ENCODE data around the gene CRYBG1.
A peak's percentile ranks its signal among the peaks of the same experiment; 100 is the strongest.

CRYBG1 gene, protein sequence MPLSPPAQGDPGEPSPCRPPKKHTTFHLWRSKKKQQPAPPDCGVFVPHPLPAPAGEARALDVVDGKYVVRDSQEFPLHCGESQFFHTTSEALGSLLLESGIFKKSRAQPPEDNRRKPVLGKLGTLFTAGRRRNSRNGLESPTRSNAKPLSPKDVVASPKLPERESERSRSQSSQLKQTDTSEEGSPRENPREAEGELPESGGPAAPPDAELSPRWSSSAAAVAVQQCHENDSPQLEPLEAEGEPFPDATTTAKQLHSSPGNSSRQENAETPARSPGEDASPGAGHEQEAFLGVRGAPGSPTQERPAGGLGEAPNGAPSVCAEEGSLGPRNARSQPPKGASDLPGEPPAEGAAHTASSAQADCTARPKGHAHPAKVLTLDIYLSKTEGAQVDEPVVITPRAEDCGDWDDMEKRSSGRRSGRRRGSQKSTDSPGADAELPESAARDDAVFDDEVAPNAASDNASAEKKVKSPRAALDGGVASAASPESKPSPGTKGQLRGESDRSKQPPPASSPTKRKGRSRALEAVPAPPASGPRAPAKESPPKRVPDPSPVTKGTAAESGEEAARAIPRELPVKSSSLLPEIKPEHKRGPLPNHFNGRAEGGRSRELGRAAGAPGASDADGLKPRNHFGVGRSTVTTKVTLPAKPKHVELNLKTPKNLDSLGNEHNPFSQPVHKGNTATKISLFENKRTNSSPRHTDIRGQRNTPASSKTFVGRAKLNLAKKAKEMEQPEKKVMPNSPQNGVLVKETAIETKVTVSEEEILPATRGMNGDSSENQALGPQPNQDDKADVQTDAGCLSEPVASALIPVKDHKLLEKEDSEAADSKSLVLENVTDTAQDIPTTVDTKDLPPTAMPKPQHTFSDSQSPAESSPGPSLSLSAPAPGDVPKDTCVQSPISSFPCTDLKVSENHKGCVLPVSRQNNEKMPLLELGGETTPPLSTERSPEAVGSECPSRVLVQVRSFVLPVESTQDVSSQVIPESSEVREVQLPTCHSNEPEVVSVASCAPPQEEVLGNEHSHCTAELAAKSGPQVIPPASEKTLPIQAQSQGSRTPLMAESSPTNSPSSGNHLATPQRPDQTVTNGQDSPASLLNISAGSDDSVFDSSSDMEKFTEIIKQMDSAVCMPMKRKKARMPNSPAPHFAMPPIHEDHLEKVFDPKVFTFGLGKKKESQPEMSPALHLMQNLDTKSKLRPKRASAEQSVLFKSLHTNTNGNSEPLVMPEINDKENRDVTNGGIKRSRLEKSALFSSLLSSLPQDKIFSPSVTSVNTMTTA (N-terminal part only)

DNA sequence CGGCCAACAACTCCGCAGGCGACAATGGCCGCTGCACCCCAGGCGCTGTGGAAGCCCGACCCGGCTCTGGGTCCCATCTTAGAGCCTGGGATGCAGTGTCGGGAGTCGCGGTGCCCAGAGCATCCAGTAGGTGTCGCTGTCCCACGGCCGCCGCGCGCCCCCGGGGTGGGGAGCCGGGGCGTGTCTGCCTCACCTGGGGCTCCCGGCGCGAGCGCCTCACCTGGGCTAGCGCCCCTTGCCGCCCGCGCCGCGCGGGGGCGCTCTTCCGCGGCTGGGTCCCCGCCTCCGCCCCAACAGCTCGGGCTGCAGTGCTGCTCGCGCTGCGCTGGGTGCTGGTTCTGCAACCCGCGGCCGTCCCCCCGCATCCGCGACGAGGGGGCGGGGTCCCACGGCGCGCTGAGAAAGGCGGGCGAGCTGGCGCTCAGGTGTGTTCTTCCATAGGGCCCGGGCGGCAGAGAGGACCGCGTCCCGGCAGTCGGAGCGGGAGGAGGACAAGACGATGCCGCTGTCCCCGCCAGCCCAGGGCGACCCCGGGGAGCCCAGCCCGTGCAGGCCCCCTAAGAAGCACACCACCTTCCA is at the start of gene CRYBG1:
CRYBG1 (plus strand) TSS at position 308 of the 579 bp plus-strand sequence; CDS start at position 500, 192 bp downstream.
- peak; percentile 81 for DNase-seq

DNA sequence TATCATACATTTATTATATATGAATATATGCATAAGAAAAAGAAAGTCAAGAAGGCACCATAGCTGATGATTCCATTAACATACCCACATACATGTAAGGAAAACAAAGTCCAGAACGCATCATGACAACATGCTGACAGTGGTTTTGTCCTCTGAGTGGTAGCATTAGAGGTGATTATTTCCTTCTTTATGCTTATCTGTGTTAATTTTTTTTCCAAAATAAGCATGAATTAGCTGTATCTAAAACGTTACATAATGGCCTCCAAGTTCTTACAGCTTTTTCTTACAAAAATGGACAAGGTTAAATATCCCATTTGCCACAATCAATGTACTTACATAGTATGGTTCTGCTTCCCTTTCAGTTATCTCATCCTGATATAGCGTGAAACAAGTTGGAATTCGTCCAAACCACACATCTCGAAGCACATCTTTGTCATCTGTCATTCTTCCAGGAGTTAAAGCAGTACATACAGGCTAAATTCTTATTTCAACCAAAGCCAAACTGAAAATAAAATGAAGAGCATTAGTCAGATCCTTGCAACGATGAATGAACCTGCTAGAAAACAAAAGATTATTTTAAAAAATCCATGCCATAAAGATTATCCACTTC is 44.6 kb upstream of the CRYBG1 start:
- DNase-seq: no peak

DNA sequence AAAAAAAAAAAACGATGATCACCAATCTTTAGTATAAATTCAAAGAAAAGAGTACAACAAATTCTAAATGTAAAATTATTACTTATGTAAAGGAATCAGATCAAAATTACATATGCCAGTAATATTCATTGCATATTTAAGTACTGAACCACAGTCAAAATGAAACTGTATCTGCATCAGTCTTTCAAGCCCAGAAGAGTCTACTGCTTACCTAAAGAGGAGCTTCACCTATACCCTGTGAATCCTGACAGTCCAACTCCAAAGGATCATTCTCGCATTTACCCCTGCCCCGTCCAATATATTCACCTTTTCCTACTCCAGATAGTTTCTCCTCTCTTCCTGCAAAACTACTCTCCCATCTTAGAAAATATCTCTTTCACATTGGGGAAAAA is 44.1 kb upstream of the CRYBG1 start:
- DNase-seq: no peak

DNA sequence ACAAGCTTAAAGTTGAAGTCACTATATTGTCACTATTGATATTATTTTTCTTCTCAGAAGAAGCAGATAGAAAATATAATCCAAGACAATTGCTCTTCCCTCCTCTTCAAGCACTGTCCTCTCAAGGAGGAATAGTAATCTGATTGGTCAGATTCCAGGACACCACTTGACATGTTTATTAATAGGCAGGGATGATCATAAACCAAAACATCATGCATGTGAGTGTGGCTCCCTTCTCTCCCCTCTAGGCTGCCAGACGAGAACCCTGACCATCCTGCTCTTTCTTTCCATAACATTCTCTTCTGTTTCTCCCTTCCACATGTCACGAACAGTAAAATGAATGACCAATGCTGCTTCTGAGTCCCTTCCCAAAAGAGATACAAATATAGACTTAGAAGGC is 42.5 kb upstream of the CRYBG1 start:
- no peak for DNase-seq

DNA sequence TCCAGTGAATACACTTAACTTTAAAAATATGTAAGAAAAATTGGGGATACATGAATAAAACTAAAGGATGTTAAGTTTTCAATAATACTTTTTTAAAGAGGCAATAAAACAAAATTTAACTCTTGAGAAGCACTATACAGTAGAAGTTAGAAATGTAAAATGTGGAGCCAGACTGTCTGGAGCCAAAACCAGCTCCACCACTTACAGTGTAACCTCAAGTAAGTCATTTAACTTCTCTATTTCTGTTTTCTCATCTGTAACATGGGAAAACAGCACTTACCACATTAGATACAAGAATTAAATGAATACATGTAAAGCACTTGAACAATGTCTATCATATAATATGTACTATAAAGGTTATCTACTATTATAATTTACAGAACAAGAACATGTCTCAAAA is 41.7 kb upstream of the CRYBG1 start:
- no peak for DNase-seq

DNA sequence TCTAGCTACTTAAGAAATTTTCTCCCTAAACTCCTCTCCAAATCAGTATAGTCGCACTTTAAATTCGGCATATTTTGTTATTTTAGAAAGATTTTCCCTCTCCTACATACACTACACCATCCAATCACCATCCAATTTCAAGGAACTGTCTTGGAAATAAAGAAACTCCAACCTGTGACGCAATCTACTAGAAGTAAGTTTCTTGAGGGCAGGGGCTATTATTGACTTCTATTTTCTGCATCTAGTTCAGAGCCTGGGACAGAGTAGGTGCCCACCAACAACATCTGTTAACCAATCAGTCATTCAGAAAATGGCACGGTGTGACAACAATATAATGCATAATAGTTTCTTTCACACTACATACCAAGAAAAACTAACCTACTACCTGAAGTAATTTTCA is 38.6 kb upstream of the CRYBG1 start:
- no peak for DNase-seq

DNA sequence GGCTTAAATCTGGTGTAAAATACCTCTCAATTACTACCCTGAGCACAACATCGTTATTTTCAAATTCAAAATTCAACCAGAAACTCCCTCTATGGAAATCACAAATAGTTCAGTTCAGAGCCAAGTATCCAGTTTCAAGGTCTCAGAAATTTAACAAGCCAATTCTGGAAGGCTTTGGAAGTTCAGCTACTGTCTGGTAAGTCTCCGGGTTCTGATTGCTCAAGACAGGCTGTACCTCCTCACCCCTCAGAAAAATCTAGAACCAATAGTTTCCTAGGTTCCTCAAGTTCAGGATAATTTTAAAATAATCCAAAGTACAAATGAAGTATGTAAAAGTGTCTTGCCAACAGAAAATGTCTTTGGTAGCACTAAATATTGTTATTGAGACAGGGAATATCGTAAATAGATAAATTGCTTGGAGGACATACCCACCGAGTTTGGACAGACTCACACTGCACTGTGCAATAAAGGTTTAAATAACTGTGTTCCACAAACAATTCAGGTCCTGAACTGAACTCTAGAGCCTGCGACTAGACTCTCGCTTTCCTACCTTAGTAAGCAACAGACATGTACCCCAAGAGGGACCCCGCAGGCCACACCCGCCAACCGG is 35.7 kb upstream of the CRYBG1 start:
- DNase-seq: no peak

DNA sequence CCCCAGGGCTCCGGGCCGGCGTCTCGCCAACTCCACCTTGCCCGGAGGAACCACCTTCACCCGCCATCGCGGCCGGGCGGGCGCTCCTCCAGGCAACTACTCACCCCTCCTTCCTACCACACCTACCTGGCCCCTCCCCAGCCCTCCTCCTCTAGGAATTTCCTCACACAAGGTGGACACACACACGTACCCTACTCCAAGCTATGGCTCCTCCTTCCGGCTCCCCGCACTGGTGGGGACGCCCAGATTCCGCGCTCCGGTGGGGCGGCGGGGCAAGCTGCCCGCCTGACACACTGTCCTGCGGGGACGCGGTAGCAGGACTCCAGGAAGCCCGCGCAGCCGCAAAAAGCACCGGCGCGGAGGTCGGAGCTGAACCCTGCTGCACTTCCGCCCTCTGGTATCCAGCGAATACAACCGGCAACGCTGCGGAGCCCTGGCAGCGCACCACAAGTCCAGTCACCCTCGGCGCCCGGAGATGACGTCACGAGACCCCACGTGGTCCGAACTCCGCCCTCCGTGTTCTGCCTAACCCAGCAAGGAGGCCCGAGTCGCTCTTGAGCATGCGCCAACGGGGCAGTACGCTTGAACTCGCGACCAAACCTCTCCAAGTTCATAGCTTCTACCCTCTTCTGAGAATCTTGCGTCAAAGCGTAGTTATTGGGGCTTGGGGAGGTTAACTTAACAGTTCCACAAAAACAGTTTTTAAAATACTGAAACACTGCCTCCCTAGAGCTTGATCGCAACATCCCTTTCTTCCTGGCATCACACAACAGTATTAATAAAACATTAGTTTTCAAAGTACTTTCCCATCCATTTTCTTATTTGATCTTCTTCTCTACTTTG is 35.0 kb upstream of the CRYBG1 start, which contains the start of gene ATG5:
ATG5 (minus strand) TSS at position 425 of the 843 bp plus-strand sequence. CDS start 9,552 bp downstream, outside the sequence.
- DNase-seq: peak; percentile 100

DNA sequence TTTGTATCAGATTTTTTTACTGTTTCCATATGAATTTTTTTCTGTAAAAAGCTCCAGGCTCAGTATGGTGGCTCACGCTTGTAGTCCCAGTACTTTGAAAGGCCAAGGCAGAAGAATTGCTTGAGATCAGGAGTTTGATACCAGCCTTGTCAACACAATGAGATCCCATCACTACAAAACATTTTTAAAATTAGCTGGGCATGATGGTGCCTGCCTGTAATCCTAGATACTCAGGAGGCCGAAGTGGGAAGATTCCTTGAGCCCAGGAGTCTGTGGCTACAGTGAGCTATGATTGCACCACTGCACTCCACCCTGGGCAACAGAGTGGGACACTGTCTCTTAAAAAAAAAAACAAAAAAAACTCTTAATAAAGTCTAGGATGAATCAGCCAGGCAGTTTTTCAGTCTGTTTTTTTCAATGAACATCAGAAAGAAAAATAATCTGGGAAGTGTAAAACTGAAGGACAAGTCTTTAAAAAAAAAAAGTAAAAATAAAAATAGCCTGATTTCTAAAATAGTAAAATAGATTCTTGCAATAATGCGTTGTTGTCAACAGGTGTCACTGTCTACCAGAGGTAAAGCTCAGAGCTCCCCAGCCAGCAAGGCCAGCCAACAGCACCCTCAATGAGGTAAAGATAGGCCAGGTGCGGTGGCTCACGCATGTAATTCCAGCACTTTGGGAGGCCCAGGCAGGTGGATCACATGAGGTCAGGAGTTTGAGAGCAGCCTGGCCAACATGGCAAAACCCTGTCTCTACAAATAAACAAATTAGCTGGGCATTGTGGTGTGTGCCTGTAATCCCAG is 25.7 kb upstream of the CRYBG1 start:
- peak; percentile 63 for DNase-seq

DNA sequence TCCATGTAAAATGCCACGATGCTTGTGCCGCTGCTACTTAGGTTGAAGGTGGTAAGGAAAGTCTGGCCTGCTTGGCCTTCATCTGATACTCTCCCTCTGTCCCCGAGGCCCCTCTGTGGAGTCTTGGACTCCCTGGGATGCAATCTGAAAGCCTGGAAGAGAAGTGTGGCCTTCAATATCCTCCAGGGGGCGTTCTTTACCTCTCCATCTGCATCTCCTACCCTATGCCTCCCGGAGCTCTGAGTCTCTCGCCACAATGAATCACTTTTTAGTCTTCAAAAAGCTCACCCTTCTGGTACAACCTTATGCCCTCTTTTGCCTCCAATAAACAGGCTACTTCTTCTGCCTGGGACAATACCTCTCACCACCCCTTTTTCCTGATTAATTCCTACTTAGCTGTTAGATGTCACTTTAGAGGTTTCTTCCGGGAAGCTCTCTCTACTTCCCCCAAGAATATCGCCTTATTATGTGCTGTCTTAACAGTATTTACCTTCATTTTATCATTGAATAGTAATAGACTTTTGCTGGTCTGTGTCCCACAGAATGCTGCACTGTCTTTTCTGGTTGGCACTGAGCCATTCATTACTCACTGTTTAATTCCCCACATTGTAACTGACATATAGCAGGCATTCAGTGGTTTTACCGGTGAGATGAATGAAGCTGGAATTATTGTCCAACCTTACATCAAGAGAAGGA is 21.0 kb upstream of the CRYBG1 start:
- DNase-seq: peak; percentile 82

DNA sequence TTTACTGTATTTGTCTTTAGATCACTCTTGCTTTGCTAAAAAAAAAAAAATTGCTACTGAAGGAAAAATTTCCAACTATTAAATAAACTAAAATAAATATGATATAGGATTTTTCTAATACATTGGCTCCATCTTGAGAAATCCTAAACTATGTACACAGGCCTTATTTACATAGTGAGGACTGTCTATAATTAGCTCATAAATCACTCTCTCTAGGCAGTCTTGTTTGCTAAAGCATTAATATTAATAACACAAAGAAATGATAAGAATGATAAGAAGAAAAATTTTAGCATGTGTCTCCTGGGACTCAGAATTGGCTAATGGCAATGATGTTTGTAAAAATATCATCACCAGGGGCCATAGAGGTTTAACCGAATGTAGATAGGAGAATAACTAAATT is 13.3 kb upstream of the CRYBG1 start:
- no peak for DNase-seq

DNA sequence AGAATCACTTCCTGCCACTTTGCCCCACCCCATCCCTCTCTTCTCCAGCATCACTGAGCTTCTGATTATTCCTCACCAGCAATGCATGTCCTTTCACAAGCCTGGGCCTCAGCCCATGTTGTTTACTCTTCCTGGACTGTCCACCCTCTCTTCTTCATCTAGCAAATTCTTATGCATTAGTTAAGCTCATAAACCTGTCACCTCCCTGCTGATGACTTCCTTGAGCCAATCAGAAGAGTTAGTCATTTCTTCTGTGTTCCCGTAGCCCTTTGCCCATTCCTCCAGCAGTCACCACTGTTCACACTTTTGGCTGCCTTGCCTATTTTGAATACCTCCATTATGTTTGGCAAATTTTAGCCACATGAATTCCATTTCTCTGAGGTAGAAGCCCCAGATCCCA is 4.1 kb upstream of the CRYBG1 start:
- no peak for DNase-seq

DNA sequence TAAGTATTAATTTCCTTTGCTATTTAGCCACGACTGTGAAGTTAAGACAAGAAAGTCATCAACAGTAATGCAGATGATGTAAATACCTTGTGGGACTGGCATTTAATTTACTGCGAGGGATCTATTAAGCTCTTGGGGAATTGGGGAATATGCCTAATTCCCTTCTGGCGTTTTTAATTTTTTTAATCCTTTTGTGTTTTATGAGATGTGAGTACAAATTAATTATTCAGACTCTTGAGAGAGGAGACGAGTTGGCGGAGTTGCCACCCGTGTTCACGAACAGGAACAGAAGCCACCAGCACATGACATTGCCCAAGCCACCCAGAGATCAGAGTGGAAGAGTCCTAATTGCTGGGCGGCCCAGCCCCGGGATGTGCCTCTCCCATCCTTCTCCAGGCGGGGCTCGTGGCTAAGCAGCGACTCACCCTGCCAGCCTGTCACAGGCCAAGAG is 533 bp upstream of the CRYBG1 start:
- DNase-seq: no peak

DNA sequence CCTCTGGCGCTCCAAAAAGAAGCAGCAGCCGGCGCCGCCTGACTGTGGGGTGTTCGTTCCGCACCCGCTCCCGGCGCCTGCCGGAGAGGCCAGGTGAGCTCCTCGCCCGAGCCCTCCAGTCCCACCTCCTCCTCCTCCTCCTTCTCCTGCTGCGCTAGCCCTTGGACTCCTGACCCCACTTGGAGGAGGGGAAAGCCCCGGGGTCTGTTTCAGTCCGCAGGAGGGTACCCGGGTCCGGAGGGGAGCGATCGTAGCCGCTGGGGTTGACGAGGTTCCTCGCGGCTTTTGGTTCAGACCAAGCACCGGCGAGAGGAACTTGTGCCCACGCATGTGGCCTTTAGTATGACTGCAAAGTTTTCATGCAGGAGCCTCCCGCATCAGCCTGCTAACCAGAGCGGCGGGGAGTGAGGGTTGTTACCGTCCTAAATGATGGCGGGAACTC is 493 bp downstream of the CRYBG1 start:
- DNase-seq: peak; percentile 49

DNA sequence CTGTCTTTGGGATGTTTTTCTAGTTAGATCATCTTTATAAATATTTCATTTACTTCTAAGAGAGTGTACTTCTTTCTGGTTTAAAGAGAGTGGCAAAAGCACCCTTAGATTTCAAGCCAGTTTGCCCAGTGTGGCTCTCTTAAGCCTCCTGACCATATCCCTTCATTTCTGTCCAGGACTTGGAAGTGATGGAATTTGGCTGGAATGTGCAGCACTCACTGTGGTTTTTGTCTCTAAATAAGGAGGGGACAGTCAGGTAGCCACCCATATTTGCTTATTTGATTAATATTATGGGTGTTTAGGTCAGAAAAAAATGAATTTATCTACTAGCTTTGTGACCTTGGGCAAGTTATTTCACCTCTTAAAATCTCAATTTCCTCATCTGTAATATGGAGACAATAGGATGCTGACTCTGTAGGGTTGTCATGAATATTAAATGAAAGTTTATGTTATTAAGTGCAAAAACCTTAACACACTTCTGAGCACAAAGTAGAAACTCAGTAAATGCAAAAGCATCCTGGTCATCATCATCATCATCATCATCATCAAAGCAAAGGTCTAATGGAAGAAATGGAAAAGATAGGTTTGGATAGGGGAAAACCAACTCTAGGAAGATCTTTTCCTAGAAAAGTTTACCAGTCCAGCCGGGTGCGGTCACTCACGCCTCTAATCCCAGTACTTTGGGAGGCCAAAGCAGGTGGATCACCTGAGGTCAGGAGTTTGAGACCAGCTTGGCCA is 3.1 kb downstream of the CRYBG1 start:
- no peak for DNase-seq

DNA sequence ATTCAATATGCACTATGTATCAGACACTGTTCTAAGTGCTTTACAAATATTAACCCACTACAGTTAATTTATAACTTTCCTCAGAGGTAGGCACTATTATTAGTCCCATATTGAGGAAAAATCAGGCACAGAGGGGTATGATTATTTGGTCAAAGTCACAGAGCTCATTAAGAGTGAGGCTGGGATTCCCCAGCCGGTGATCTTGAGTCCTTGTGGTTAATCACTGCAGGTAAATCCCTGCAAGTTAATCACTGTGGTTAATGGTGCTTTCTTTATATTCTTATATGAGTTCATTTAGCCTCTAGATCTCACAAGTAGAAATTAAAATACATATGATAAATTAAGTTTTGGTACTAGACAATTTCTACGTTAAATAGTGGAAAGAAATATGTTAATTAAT is 9.2 kb downstream of the CRYBG1 start:
- DNase-seq: no peak

DNA sequence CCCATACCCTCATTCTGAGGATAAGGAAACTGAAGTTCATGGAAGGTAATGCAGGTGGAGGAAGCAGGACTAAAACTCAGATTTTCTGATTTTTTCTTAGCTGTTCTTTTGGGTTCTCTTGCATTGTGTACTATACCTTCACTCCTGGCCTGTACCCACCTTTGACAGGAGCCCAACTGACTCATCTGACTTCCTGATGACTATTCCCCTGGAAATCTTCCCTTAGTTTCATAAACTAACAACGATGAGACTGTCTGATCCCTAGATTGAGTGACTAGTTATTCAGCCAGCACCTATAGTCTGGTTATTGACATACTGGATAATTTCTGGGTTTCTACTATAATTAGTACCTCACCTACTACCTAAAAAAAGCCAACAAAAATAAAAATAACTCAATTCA is 10.1 kb downstream of the CRYBG1 start:
- DNase-seq: no peak

DNA sequence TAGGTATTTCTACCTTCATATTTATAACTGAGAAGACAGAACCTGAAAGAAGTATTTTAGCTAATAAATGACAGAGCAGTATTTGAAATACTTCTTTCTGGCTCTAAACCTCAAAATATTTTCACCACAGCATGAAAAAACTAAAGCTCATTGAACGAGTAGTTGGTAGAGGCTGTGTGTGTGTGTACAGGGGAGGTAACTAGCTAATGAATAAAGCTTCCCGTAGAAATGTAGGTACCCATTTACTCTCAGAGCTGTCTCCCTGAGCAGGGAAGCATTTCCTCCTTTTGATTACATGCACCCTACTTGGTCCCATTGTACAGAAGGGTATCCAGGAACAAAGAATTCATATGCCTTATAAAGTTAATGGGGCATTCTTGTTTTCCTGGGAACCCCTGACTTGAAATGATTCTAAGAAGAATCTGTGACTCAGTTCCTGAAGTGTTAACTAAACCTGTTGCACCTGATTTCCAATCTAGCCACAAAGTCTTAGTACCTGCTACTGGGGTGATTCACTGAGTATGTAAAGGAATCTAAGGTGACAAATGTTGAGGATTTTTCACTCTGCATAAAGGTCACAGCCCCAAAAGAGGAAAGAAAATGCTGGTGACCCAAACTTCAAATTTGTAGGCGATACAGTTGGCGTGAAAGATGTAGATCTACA is 12.5 kb downstream of the CRYBG1 start:
- DNase-seq: no peak
